Activated CD4-positive, alpha-beta T cell treated with anti-CD3 and anti-CD28 coated beads for 4 hours (primary cell): ENCODE data around the gene SYT13.

ENCODE experiments used
- DNase-seq, 2 donors: peaks; one replicate each; pipeline ENCODE4 v3.0.0-alpha.2; 2020

Gene SYT13

DNA sequence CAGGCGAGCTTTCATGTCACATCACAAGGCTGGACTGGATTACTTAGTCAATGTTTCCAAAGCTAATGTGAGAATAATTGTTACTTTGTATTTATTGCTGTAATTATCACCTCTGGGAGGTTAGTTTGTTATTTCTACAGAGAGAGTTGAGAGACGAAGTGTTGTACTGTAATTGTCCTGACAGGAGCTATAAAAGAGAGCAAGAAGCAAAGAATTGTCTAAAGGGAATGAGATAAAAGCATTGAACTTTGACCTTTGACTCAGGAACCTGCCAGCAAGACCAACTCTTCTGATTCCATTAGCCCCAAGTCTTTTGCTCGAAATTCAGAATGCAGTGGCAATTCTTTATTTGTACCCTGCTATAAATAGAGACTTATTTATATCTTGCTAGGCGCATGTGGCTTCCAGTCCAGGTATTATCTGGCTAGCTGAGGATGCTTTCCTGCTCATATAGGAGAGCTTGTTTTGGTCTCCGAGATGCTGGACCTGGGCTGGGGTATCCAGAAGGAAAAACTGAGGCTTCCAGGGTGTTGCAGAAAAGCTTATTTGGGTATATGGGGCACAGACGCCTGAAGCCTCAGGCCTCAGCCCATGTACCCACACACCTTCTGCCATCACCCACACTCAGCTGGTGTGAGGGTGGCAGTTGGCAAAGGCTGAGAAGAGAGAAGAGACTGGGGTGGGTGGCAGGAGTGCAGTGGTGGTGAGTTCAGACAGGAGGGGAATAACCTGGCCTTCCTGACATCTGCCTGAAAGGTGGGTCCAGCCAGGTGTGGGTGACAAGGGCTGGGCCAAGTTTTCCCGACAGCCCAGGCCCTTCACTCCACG lies 40.7 kb downstream of the SYT13 start:
- no peak for DNase-seq

- DNase-seq = no peak
These were observed 42.2 kb downstream of the SYT13 start for GRCh38 chr11:45243967-45244366.

DNA sequence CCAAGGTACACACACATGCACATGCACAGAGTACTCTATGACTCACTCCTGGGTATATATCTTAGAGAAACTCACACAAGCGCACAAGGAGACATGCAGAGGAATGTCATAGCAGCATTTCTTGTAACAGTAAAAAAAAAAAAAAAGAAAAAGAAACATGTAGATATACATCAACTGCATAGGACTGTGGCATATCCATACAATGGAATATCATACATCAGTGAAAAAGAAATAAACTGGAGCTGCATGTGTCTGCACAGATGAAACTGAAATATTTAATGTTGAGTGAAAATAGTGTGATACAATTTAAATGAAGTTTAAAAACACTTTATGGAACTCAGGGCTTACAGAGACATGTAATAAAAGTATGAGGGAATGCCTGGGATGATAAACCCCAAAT lies 46.4 kb downstream of the SYT13 start:
- no peak for DNase-seq

GRCh38 chr11:45238724-45239123 lies 47.4 kb downstream of the SYT13 start:
- no peak for DNase-seq

DNA sequence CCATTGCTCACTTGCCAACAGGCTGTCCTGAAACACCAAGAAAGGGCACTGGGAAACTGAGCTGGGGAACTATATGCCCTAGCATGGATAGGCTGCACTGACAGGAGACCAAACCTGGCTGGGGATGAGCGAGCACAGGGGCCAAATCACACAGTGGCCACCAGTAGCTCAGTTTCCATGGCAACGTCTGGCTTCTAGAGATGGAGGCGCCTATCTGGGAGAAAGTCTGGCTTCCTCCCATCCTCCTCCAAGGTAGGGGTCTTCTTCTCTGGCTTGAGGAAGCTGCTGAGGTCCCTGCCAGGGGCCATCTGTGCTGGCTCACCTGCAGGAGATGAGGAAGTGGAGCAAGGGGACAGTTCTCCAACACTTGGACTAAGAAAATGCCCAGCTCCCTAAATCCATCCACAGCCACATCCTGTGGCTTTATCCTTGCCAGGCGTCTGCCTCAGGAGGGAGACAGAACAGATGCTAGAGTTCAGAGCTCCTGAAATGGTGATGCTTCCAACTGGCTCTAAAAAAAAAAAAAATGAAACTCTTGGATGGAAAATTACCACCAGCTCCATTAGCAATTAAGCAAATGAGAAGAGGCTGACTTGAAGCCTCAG lies 48.3 kb downstream of the SYT13 start:
- DNase-seq = no peak

GRCh38 chr11:45234306-45235006 lies 51.7 kb downstream of the SYT13 start:
- no peak for DNase-seq

DNA sequence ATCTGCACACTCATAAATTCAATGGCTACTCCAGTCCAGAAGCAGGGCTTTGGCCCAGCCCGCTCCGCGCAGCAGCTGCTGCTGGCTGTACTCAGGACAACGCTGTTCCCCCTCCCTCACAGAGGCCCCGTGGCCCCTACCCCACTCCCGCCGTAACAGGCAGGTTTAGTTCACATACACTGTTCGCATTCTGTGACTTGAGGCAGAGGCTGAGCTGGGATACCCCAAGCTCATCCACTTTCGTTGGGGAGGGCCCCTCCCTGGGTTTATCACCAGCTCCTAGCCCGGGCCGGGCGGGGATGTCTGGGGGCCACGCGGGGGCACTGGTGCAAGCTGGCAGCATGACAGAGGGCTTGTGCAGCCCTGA lies 52.4 kb downstream of the SYT13 start:
- DNase-seq = no peak

DNA sequence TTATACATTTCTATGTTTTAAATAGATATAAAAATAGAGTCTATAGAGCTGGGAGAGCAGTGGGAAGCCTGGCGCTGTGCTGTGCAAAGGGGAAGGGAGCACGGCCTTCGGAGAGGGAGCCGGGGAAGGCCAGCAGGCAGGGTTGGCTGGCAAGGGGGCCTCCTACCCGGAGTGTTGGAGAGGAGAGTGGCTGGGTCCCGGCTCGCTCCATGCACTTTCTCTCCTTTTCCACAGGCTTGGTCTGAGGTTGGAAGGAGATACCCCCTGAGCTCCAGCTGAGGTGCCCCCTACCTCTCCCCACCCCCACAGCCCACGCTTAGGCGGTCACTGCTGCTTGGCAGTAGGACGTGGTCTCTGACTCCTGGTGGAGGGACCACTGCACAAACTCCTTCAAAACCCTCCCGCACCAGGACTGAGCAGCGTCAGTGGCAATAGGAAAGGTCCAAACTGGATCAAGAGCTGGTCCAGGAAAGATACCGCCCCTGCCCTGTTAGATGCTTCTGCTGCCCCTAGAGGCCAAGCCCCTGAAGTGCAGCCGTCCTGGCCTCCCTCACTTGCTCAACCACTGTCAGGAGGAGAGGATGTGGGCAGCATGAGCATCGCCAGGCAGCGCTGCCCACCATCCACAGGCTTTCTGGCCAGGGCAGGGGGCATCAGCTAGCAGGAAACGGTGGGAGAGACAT lies 52.9 kb downstream of the SYT13 start:
- DNase-seq = peak; percentile 37 to 54

- DNase-seq = no peak
These were observed 53.6 kb downstream of the SYT13 start for GRCh38 chr11:45232341-45233080.

- no peak for DNase-seq
These were observed 56.6 kb downstream of the SYT13 start for GRCh38 chr11:45229401-45230020.

GRCh38 chr11:45227836-45228235 lies 58.3 kb downstream of the SYT13 start:
- DNase-seq = no peak

DNA sequence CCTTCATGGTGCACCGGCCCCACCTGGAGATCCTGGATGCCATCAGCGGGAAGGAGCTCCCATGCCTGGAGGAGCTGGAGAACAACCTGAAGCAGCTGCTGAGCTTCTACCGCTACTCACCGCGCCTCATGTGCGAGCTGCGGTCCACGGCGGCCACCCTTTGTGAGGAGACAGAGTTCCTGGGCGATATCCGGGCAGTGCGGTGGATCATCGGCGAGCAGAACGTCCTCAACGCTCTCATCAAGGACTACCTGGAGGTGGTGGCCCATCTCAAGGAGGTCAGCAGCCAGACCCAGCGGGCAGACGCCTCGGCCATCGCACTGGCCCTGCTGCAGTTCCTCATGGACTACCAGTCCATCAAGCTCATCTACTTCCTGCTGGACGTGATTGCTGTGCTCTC lies 59.2 kb downstream of the SYT13 start:
- no peak for DNase-seq

DNA sequence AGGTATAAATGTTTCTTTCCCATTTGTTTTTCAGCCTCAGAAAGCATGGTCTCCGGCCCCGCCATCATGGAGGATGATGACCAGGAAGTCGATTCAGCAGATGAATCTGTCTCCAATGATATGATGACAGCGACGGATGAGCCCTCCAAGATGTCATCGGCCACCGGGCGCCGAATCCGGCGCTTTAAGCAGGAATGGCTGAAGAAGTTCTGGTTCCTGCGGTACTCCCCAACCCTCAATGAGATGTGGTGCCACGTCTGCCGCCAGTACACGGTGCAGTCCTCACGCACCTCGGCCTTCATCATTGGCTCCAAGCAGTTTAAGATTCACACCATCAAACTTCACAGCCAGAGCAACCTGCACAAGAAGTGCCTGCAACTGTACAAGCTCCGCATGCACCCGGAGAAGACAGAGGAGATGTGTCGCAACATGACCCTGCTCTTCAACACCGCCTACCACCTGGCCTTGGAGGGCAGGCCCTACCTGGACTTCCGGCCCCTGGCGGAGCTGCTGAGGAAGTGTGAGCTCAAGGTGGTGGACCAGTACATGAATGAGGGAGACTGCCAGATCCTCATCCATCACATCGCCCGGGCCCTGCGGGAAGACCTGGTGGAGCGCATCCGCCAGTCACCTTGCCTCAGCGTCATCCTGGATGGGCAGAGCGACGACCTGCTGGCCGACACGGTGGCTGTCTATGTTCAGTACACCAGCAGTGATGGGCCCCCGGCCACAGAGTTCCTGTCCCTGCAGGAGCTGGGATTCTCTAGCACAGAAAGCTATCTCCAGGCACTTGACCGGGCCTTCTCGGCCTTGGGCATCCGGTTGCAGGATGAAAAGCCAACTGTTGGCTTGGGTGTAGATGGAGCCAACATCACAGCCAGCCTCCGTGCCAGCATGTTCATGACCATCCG lies 59.9 kb downstream of the SYT13 start:
- DNase-seq = no peak

DNA sequence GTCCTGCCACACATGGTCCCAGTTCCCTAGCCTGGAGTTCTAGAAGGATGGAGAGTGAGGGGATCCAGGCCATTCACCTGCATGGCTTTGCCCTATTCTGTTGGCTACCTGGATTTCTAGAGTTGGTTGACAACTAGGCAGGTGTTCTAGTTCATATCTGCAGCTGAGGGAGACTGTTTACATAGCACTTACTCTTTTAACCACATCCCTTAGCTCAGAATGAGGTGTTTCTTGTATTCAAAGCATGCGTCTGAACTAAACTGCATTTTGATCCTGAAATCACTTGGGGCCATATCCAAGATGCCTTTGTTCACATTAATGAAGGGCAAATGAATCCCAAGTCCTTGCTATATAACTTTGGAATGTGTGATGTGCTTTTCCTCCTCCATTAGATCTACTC lies 60.9 kb downstream of the SYT13 start:
- DNase-seq = no peak

GRCh38 chr11:45224766-45225165 lies 61.4 kb downstream of the SYT13 start:
- DNase-seq = no peak

GRCh38 chr11:45223496-45223895 lies 62.6 kb downstream of the SYT13 start:
- no peak for DNase-seq

DNA sequence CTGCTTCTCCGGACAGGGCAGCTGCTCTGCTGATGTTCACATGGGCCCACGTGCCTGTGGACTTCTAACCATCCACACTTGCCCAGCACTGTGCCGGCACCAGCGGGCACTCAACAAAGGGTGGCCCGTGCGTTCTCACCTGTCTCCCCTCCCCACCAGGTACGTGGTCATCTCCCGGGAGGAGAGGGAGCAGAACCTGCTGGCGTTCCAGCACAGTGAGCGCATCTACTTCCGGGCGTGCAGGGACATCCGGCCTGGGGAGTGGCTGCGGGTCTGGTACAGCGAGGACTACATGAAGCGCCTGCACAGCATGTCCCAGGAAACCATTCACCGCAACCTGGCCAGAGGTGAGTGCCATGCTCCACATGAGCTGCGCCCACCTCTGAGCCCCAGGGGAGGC lies 66.7 kb downstream of the SYT13 start:
- no peak for DNase-seq

DNA sequence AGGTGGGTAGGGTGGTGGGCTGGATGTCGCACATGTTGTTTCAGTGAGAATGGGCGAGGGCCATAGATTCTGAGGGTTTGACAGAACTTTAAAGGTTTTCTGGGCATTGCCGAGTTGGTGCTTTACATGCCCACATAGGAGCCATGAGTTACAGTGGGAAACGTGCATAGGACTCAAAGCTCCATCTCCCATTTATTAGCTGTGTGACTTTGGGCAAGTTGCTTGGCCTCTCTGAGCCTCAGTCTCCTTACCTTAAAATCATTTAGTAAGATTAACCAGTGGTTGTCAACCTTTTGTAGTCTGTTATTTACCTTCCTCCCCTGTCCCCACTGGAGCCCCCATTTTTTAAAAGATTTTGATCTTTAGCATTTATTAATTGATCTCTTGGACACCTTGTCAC lies 67.4 kb downstream of the SYT13 start:
- DNase-seq = no peak

GRCh38 chr11:45217991-45218390 lies 68.2 kb downstream of the SYT13 start:
- DNase-seq = no peak

DNA sequence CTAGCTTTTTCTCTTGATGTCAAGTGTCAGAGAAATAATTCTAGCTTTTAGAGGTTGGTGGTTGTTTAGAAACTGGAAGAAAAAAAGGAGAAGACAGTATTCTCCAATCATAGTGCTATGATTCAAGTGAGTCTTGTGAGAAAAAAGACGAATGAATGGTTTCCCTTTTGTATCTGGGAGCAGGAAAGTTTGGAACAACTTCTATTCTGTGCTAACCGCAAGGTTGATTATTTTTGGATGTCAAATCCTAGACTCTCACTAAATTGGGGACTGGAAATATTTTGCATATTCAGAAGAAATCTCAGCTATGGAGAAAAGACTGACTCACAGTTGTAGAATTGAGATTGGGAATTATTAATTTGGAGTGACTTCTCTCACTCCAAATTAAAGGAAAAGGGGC lies 69.2 kb downstream of the SYT13 start:
- DNase-seq = no peak

DNA sequence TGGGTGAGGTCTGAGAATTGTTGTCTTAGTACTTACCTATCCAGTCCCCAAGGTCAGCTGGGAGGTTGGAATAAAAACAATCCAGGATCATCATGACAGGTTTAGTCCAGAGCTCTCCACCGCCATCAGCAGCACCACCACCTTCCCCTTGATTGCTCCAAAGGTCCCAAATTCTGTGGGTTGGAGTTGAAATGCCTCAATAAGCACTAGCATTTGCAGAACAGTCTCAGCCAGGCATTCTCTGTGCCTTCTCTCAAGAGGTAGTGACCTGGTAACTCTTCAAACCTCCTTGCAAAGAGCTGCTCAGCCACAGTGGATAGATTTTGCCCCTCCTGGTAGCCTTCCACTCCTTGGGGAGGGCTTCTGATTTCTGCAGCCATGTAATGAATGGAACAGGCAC lies 70.1 kb downstream of the SYT13 start:
- no peak for DNase-seq
